Stimulated activated naive CD8-positive, alpha-beta T cell treated with anti-CD3 and anti-CD28 coated beads, Interleukin-15, Interleukin-2, amounts not matched to agents 100 ng/mL and 50 ng/mL, for 24 hours (primary cell): ENCODE measurements around the gene RTEL1.
A peak's percentile ranks its signal among the peaks of the same experiment; 100 is the strongest.

Source experiments
- H3K27ac Mint-ChIP-seq: one replicate; pipeline ENCODE4 v1.8.0; 2021; ENCODE audit warnings: mild to moderate bottlenecking, mixed read lengths
- H3K27me3 Mint-ChIP-seq: one replicate; pipeline ENCODE4 v1.8.0; 2021; ENCODE audit warnings: mixed read lengths
- H3K36me3 Mint-ChIP-seq: one replicate; pipeline ENCODE4 v1.8.0; 2021; ENCODE audit warnings: low read depth, mixed read lengths
- H3K4me1 Mint-ChIP-seq: one replicate; pipeline ENCODE4 v1.8.0; 2021; ENCODE audit warnings: low read depth, mixed read lengths
- H3K4me3 Mint-ChIP-seq: one replicate; pipeline ENCODE4 v1.8.0; 2021; ENCODE audit warnings: mild to moderate bottlenecking, mixed read lengths
- H3K9me3 Mint-ChIP-seq: one replicate; pipeline ENCODE4 v1.8.0; 2021; ENCODE audit warnings: mixed read lengths

RTEL1 gene

DNA sequence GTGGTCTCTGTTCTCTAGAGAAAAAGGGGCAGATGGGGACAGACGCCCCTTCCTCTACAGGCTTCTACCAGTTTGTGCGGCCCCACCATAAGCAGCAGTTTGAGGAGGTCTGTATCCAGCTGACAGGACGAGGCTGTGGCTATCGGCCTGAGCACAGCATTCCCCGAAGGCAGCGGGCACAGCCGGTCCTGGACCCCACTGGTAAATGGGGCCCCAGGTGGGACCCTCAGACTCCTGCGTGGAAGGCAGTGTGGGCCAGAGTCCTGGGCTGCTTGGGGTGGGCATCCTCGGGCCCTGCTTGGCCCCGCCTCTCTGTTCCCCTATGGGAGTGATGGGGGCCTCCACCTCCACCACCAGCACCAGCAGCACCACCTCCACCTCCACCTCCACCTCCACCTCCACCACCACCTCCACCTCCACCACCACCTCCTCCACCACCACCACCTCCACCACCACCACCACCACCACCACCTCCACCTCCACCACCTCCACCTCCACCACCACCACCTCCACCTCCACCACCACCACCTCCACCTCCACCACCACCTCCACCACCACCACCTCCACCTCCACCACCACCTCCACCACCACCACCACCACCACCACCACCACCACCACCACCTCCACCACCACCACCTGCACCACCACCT is 35.1 kb downstream of the RTEL1 start:
- no peaks in the 10 kb centered on the region for H3K27me3 Mint-ChIP-seq
- H3K9me3 Mint-ChIP-seq: no peaks in the 10 kb centered on the region
- H3K36me3 Mint-ChIP-seq: peaks cover 10% of the 10 kb centered on the region
- no peak overlapping the region for H3K27ac Mint-ChIP-seq
- peaks cover 19% of the 10 kb centered on the region for H3K4me1 Mint-ChIP-seq
- no peak overlapping the region for H3K4me3 Mint-ChIP-seq

DNA sequence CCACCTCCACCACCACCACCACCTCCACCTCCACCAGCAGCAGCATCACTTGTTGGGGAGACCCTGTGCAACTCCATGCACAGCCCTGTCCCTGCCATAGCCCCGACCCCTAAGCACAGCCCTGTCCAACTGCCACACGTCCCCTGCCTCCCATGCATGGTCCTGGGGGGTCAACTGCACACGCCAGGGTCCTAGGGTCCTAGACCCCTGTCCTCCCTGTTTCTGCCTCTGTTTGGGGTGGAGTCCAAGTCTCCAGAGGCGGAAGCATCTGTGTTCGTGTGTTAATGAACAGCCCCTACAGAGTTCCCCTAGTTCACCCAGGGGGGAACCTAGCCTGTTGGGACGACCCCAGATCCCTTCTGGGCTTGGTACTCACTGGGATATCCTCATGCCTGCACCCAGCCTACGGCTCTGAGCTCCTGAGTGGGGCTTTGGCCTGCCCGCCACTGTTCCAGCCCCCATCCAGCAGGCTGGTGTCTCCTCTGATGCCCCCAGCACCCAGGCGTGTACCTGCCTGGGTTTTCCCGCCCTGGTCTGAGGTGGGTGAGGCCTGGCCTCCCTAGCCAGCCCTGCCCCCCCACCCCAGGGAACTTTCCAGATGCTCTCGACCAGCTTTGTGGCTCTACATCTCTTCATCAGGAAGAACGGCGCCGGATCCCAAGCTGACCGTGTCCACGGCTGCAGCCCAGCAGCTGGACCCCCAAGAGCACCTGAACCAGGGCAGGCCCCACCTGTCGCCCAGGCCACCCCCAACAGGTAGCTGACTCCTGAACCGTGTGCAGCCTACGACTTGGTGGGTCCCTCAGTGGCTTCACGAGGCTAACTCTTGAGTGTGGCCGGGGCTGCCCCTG is 35.8 kb downstream of the RTEL1 start:
- no peaks in the 10 kb centered on the region for H3K9me3 Mint-ChIP-seq
- peak overlapping the region; percentile 32 for H3K4me3 Mint-ChIP-seq
- H3K27ac Mint-ChIP-seq: peak overlapping the region; percentile 86
- no peaks in the 10 kb centered on the region for H3K27me3 Mint-ChIP-seq
- H3K4me1 Mint-ChIP-seq: peaks cover 25% of the 10 kb centered on the region
- peaks cover 10% of the 10 kb centered on the region for H3K36me3 Mint-ChIP-seq

DNA sequence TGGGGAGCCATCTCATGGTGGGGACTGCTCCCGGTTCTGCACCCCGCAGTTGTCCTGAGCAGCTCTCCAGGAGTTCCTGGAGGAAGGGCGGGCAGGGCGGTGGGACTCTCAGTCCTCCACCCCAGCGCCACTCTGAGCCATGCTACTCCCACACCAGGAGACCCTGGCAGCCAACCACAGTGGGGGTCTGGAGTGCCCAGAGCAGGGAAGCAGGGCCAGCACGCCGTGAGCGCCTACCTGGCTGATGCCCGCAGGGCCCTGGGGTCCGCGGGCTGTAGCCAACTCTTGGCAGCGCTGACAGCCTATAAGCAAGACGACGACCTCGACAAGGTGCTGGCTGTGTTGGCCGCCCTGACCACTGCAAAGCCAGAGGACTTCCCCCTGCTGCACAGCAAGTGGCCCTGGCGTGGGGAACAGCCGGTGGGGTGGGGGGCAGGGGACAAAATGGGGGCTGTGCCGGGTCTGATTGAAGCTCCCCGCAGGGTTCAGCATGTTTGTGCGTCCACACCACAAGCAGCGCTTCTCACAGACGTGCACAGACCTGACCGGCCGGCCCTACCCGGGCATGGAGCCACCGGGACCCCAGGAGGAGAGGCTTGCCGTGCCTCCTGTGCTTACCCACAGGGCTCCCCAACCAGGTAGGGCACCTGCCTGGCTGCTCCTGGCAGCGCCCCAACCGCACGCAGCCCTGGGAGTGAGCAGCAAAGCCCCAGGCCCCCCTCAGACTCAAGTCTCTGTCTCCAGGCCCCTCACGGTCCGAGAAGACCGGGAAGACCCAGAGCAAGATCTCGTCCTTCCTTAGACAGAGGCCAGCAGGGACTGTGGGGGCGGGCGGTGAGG is 36.7 kb downstream of the RTEL1 start:
- Mint-ChIP-seq H3K27me3 (no peaks in the 10 kb centered on the region), H3K4me1 (peaks cover 31% of the 10 kb centered on the region), H3K27ac (no peak overlapping the region), H3K36me3 (peaks cover 10% of the 10 kb centered on the region), H3K4me3 (no peak overlapping the region), H3K9me3 (no peaks in the 10 kb centered on the region)

DNA sequence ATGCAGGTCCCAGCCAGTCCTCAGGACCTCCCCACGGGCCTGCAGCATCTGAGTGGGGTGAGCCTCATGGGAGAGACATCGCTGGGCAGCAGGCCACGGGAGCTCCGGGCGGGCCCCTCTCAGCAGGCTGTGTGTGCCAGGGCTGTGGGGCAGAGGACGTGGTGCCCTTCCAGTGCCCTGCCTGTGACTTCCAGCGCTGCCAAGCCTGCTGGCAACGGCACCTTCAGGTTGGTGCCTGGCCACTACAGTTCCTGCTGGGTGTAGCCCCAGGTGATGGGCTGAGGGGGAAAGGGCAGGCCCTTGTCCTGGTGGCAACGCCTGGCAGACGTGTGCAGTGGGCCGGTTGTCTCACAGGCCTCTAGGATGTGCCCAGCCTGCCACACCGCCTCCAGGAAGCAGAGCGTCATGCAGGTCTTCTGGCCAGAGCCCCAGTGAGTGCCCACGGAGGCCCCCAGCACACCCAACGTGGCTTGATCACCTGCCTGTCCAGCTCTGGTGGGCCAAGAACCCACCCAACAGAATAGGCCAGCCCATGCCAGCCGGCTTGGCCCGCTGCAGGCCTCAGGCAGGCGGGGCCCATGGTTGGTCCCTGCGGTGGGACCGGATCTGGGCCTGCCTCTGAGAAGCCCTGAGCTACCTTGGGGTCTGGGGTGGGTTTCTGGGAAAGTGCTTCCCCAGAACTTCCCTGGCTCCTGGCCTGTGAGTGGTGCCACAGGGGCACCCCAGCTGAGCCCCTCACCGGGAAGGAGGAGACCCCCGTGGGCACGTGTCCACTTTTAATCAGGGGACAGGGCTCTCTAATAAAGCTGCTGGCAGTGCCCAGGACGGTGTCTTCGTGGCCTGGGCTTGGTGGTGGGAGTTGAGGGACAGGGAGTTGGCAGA is 37.6 kb downstream of the RTEL1 start:
- Mint-ChIP-seq H3K27ac (no peak overlapping the region), H3K4me3 (no peak overlapping the region), H3K27me3 (no peaks in the 10 kb centered on the region), H3K4me1 (peaks cover 35% of the 10 kb centered on the region), H3K9me3 (no peaks in the 10 kb centered on the region), H3K36me3 (peaks cover 10% of the 10 kb centered on the region)

DNA sequence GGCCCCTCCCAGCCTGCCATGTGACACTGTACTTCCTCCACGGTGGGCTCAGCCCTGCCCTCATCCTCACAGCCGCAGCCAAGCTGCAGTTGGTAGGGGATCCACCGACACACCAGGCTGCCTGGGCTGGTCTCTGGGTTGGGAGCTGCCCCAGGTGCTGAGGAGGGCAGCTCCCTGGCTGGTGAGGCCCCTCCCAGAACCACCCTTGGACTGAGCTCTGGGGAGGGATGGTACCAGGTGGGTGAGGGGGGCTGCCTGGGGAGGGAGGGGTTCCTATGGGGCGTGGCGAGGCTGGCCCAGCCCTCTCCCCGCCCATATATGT is 38.2 kb downstream of the RTEL1 start:
- Mint-ChIP-seq H3K4me3 (no peak overlapping the region), H3K4me1 (peaks cover 35% of the 10 kb centered on the region), H3K27ac (no peak overlapping the region)

DNA sequence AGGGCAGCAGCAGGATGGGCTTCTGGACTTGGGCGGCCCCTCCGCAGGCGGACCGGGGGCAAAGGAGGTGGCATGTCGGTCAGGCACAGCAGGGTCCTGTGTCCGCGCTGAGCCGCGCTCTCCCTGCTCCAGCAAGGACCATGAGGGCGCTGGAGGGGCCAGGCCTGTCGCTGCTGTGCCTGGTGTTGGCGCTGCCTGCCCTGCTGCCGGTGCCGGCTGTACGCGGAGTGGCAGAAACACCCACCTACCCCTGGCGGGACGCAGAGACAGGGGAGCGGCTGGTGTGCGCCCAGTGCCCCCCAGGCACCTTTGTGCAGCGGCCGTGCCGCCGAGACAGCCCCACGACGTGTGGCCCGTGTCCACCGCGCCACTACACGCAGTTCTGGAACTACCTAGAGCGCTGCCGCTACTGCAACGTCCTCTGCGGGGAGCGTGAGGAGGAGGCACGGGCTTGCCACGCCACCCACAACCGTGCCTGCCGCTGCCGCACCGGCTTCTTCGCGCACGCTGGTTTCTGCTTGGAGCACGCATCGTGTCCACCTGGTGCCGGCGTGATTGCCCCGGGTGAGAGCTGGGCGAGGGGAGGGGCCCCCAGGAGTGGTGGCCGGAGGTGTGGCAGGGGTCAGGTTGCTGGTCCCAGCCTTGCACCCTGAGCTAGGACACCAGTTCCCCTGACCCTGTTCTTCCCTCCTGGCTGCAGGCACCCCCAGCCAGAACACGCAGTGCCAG is 38.7 kb downstream of the RTEL1 start, which contains the start of gene TNFRSF6B:
Gene TNFRSF6B (plus strand): TSS at position 25 of the 729 bp plus-strand sequence. CDS start 116 bp downstream, at position 141.
- Mint-ChIP-seq H3K27ac (no peak within 1 kb of the TSS), H3K9me3 (no peaks in the 10 kb centered on the region), H3K4me3 (peak within 1 kb of the TSS; percentile 13), H3K4me1 (peaks cover 35% of the 10 kb centered on the region), H3K36me3 (peaks cover 10% of the 10 kb centered on the region), H3K27me3 (no peaks in the 10 kb centered on the region)

More for the DNA sequence above, 38.2 kb downstream of the RTEL1 start:
- Mint-ChIP-seq H3K27me3 (no peaks in the 10 kb centered on the region), H3K9me3 (no peaks in the 10 kb centered on the region), H3K36me3 (peaks cover 10% of the 10 kb centered on the region)

DNA sequence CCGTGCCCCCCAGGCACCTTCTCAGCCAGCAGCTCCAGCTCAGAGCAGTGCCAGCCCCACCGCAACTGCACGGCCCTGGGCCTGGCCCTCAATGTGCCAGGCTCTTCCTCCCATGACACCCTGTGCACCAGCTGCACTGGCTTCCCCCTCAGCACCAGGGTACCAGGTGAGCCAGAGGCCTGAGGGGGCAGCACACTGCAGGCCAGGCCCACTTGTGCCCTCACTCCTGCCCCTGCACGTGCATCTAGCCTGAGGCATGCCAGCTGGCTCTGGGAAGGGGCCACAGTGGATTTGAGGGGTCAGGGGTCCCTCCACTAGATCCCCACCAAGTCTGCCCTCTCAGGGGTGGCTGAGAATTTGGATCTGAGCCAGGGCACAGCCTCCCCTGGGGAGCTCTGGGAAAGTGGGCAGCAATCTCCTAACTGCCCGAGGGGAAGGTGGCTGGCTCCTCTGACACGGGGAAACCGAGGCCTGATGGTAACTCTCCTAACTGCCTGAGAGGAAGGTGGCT is 39.3 kb downstream of the RTEL1 start:
- H3K36me3 Mint-ChIP-seq: peaks cover 8% of the 10 kb centered on the region
- peak overlapping the region; percentile 13 for H3K4me3 Mint-ChIP-seq
- H3K27me3 Mint-ChIP-seq: no peaks in the 10 kb centered on the region
- H3K4me1 Mint-ChIP-seq: peaks cover 35% of the 10 kb centered on the region
- no peak overlapping the region for H3K27ac Mint-ChIP-seq
- no peaks in the 10 kb centered on the region for H3K9me3 Mint-ChIP-seq

DNA sequence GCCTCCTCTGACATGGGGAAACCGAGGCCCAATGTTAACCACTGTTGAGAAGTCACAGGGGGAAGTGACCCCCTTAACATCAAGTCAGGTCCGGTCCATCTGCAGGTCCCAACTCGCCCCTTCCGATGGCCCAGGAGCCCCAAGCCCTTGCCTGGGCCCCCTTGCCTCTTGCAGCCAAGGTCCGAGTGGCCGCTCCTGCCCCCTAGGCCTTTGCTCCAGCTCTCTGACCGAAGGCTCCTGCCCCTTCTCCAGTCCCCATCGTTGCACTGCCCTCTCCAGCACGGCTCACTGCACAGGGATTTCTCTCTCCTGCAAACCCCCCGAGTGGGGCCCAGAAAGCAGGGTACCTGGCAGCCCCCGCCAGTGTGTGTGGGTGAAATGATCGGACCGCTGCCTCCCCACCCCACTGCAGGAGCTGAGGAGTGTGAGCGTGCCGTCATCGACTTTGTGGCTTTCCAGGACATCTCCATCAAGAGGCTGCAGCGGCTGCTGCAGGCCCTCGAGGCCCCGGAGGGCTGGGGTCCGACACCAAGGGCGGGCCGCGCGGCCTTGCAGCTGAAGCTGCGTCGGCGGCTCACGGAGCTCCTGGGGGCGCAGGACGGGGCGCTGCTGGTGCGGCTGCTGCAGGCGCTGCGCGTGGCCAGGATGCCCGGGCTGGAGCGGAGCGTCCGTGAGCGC is 39.9 kb downstream of the RTEL1 start:
- Mint-ChIP-seq H3K4me1 (peaks cover 35% of the 10 kb centered on the region), H3K27me3 (no peaks in the 10 kb centered on the region), H3K4me3 (no peak overlapping the region), H3K27ac (no peak overlapping the region), H3K36me3 (peaks cover 6% of the 10 kb centered on the region), H3K9me3 (no peaks in the 10 kb centered on the region)

DNA sequence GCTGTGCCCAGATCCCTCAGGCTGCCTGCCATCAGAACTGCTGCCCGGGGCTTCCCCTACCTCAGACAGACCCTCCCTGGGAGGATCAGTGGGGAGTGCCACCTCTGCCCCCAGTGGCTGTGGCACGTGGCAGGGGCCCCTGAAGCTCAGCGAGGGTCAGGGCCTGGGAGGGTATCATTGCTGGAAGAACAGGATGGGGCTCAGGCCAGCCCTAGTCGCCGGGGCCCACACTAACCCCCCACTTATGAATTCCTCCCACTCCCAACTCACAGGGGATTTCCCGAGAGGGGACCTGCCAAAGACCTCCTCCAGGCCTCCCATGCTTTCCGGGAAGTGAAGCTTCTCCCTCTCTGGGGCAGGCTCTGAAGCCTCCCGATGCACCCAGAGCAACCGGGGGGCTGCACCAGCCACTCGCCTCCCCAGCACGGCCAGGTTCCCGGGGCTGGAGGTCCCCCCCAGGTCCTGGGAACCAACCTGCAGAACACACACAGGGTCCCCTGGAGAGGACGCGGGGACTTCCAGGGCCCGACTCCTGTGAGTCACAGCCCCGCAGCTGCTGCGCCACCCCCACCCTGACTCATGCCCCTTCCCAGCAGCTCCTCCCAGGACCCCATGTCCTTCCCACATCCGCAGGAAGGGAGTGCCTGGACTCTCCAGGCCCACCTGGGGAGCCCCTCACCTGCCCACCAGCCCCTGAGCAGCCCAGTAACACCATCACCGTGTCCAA is 40.8 kb downstream of the RTEL1 start:
- Mint-ChIP-seq H3K27ac (peak overlapping the region; percentile 52), H3K9me3 (no peaks in the 10 kb centered on the region), H3K4me1 (peaks cover 32% of the 10 kb centered on the region), H3K4me3 (peak overlapping the region; percentile 17), H3K27me3 (no peaks in the 10 kb centered on the region), H3K36me3 (peaks cover 3% of the 10 kb centered on the region)

DNA sequence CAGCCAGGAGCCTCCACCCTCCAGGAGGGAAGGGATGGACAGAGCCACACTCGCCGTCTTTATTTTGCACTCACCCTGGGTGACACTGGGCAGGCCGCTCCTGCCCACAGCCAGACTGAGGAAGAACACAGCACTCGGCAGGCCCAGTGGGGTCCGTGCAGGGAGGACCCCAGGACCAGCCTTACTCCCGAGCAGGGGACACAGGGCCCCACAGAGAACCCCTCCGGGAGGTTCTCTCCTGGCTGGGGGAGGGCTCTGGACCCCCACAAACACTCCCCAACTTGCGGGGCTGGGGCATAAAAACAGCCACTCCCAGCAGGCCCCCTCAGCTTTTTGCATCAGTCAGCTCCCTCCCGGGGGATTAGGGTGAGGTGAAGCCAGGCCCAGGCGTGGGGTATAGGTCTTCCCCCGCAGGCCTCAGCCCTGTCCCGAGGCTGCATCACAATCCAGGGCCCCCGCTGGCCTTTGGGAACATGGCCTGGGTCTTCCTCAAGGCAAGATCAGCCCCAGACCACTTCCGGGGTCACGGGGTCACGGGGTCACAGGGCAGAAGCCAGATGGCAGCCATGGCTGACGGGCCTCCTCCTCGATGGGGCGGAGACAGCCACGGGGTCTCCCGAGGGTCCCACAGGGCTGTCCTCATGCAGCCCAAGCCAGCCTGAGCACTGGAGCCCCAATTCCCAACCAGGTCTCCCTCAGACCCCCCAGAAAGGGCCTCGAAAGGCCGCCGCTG is 41.5 kb downstream of the RTEL1 start:
- Mint-ChIP-seq H3K27ac (peak overlapping the region; percentile 52), H3K4me3 (peak overlapping the region; percentile 17), H3K27me3 (no peaks in the 10 kb centered on the region), H3K36me3 (no peaks in the 10 kb centered on the region), H3K9me3 (no peaks in the 10 kb centered on the region), H3K4me1 (peaks cover 32% of the 10 kb centered on the region)

DNA sequence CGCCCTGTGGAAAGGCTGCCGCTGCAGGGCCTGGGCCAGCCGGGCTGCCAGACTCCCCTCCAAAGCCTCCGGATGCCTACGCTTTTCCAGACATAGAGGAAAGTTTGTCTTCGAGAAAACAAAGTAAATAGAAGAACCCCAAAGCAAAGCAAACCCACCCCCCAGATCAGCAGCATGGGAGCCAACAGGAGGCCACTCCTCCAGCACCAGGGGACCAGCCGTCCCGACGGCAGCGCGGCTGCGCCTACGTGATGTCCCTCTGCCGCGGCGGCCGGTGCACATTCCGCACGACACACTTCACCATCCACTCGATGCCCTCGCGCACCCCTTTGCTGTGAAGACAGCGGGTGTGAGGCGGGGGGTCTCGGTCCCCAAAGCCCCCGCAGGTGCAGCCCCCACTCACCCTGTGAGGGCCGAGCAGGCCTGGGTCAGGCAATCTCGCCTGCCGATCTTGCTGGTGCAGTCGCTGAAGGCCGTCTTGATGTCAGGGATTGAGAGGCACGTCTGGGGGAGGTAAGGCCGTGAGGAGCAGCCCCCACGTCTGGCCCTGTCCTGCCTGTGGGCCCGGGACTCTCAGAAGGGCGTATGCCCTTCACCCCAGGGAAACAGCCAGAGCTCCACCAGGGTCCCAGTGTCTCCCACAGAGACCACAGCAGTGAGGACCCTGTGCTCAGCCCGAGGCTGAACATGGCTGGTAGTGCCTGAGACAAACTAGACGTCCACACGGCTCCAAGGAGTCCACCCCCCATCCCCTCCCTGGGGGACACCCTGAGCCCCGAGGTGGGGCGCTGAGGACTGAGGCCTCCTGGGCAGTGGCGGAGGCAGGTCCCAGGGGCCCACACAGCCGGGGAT is 42.3 kb downstream of the RTEL1 start:
- Mint-ChIP-seq H3K27me3 (no peaks in the 10 kb centered on the region), H3K9me3 (no peaks in the 10 kb centered on the region), H3K4me3 (no peak overlapping the region), H3K4me1 (peaks cover 33% of the 10 kb centered on the region), H3K27ac (no peak overlapping the region), H3K36me3 (peaks cover 4% of the 10 kb centered on the region)

DNA sequence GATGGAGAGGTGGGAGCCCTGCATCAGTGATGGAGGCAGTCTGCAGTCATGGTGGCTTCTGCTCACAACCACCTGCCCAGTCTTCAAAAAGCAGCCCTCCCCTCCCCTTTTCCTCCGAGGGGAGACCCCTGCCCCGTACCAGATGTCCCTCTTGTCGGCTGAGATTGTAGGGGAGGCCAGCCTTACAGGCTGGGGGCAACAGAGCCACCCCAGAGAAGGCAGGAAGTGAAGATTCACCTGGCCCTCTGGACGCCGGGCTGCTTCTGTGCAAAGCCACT is 42.9 kb downstream of the RTEL1 start:
- Mint-ChIP-seq H3K27me3 (no peaks in the 10 kb centered on the region), H3K9me3 (no peaks in the 10 kb centered on the region), H3K27ac (no peak overlapping the region), H3K4me1 (peaks cover 38% of the 10 kb centered on the region), H3K36me3 (peaks cover 10% of the 10 kb centered on the region), H3K4me3 (no peak overlapping the region)
